Testis (tissue), 2 donors: ENCODE results near the gene ACTG2.

Experiments
- CTCF ChIP-seq, 3 experiments: fragments of 450-650 bp in 2 of 3; fragments of 200-600 bp in 1 of 3; sonication (generic) in 1 of 3; IDR thresholded peaks; one replicate each; pipeline ENCODE4 v1.5.1; 2016 to 2019; ENCODE audit warnings: antibody characterized with exemption in 3 of 3, mild to moderate bottlenecking in 2 of 3, moderate library complexity in 1 of 3
- POLR2A ChIP-seq: fragments of 450-650 bp; IDR thresholded peaks from one replicate; pipeline ENCODE4 v1.6.1; 2017; ENCODE audit warnings: antibody characterized with exemption, mild to moderate bottlenecking, moderate library complexity

- TF ChIP-seq CTCF (IDR thresholded peaks at IDR 0.05), result no peak
- no peak for TF ChIP-seq POLR2A
Observed at GRCh38 chr2:73902284-73902683, 9.5 kb downstream of the ACTG2 start.
